ENCODE measurements around the gene FRMPD4.

Gene FRMPD4

DNA sequence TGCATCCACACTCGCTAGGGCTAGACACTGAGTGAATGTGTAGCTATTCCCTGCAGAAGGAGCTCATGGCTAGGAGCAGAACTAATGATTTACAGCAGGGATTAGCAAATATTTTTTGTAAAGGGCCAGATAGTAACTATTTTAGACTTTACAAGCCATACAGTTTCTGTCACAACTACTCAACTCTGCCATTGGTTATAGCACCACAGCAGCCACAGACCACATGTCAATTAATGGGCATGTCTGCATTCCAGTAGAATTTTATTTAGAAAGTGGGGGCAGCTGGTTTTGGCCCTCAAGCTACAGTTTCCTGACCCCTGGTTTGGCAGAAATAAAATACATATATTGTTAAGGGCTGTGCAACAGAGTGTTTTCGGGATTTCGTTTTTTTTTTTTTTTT is 192.6 kb downstream of the FRMPD4 start:
- H3K4me3 ChIP-seq (replicated peaks in 1 of 2; ENCODE audit: low read depth in 2 of 2, low read length in 2 of 2) = no peak overlapping the region
- no peak for DNase-seq (ENCODE audit: low read depth in 2 of 2)
- TF ChIP-seq, protein P1, sequence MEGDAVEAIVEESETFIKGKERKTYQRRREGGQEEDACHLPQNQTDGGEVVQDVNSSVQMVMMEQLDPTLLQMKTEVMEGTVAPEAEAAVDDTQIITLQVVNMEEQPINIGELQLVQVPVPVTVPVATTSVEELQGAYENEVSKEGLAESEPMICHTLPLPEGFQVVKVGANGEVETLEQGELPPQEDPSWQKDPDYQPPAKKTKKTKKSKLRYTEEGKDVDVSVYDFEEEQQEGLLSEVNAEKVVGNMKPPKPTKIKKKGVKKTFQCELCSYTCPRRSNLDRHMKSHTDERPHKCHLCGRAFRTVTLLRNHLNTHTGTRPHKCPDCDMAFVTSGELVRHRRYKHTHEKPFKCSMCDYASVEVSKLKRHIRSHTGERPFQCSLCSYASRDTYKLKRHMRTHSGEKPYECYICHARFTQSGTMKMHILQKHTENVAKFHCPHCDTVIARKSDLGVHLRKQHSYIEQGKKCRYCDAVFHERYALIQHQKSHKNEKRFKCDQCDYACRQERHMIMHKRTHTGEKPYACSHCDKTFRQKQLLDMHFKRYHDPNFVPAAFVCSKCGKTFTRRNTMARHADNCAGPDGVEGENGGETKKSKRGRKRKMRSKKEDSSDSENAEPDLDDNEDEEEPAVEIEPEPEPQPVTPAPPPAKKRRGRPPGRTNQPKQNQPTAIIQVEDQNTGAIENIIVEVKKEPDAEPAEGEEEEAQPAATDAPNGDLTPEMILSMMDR (IDR thresholded peaks at IDR 0.05; ENCODE audit: low read depth, low read length) = no peak

DNA sequence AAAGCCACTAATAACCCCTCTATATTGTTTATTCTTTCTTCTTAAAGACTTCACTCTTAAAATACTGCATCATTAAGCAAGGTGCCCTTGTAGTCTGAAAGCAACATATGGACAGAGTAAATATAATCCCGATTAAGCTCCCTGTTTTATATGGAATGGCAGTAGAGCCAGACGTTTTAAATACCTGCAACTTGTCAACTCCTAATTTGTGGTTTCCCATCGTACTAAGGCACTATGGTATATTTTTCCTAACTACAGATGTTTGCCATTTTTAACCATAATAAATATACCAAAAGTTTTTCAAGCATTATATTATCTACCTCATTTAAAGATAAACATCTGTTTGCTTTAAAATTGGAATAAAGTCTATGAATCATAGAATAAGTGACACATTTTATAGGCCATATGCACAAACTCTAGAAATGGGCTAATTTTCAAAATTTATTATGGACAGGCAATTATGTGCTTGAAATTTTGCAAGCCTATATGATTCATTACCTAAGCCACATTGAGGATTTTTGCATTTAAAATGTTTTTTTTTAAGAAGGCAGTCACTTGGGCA is 194.6 kb downstream of the FRMPD4 start:
- no peak for DNase-seq (ENCODE audit: low read depth in 2 of 2)
- H3K4me3 ChIP-seq (replicated peaks in 1 of 2; ENCODE audit: low read depth in 2 of 2, low read length in 2 of 2) = no peak overlapping the region
- TF ChIP-seq, protein P1 (IDR thresholded peaks at IDR 0.05; ENCODE audit: low read depth, low read length) = no peak

DNA sequence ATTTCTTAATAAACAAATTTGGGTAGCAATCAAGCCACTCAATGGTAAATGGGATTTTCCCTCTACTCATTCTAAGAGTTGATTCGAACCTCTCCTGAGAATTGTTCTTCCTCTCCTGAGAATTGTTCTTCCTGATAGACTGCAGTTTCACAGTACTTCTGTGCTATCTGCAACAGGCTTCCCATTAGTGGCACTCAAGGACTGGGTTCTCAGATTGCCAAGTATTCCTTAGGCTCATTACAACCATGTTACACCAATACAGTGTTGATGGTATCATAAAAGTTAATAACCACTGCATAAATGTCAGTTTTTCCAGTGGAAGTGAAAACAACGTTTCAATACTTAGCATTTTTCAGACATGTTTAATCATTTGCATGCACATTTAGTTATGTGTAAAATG is 201.6 kb downstream of the FRMPD4 start:
- no peak overlapping the region for H3K4me3 ChIP-seq (replicated peaks in 1 of 2; ENCODE audit: low read depth in 2 of 2, low read length in 2 of 2)
- TF ChIP-seq, protein P1 (IDR thresholded peaks at IDR 0.05; ENCODE audit: low read depth, low read length) = no peak
- no peak for DNase-seq (ENCODE audit: low read depth in 2 of 2)

DNA sequence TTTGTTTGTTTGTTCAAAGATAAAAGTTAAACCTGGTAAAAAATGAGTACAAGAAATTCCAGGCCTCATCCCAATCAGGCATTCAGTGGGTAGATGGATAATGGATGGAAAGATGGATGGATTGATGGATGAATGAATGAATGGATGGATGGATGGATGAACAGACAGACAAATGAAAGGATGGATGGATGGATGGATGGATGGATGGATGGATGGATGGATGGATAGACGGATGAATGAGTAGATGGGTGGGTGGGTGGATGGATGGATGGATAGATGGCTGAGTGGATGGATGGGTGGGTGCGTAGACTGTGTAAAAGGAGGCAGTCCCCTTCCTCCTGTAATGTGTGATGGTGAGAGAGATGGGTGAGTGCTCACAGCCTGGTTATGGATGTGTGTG is 206.7 kb downstream of the FRMPD4 start:
- no peak overlapping the region for H3K4me3 ChIP-seq (replicated peaks in 1 of 2; ENCODE audit: low read depth in 2 of 2, low read length in 2 of 2)
- TF ChIP-seq, protein P1 (IDR thresholded peaks at IDR 0.05; ENCODE audit: low read depth, low read length) = no peak
- DNase-seq (ENCODE audit: low read depth in 2 of 2) = no peak

DNA sequence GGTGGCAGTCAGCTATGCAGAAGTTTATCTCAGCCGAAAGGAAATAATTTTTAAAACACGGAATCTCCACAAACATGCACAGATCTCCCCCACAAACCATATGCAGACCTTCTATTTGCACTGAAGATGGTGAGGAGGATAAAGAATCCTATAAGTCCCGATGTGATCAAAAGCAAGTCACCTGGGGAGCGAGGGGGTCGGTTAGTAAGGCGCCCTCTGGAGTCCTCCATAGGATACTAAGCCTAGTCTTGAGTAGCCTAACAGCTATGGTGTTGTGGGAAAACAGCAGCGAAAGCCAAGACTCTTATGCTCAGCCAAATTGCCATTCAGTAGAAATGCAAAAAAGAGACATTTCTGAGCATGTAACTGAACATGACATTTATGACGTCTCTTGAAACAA is 210.9 kb downstream of the FRMPD4 start:
- no peak for DNase-seq (ENCODE audit: low read depth in 2 of 2)
- TF ChIP-seq, protein P1 (IDR thresholded peaks at IDR 0.05; ENCODE audit: low read depth, low read length) = no peak
- H3K4me3 ChIP-seq (replicated peaks in 1 of 2; ENCODE audit: low read depth in 2 of 2, low read length in 2 of 2) = no peak overlapping the region

DNA sequence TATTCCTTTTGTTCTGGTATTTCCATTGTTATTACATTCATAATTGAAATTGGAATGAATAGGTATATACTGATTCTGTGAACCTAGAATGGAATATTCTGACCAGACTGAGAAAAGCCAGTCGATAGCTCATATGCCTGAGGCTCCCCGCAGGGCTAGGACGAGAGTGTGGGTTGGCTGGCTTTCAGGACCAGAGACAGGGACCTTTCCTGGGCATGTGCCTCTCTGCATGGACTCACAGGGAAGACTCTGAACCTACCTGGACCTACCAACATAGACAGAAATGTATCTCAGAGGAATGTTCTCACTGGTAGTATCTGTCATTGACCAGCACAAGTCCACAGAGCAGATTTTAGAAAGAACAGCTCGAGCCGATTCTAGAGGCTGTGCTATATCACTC is 214.6 kb downstream of the FRMPD4 start:
- no peak overlapping the region for H3K4me3 ChIP-seq (replicated peaks in 1 of 2; ENCODE audit: low read depth in 2 of 2, low read length in 2 of 2)
- TF ChIP-seq, protein P1 (IDR thresholded peaks at IDR 0.05; ENCODE audit: low read depth, low read length) = no peak
- no peak for DNase-seq (ENCODE audit: low read depth in 2 of 2)

DNA sequence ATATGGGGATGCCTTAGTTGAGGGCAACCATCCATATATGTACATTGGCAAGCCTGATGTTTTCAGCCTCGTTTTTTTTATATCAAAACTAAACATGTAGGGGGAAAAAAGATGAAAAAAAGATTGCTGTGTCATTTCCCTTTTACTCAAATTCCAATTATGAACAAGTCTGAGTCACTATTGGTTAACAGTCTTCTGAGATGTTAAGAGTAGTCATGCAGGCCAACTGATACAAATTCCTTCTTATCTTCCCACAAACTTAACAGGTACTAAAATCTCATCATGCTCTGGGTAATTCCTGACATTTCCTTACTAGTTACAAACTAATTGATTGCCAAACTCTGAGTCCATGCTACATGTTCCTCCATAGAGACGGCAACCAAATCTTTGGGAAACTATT is 222.1 kb downstream of the FRMPD4 start:
- peak; percentile 39 to 82 for DNase-seq (ENCODE audit: low read depth in 2 of 2)
- TF ChIP-seq, protein P1 (IDR thresholded peaks at IDR 0.05; ENCODE audit: low read depth, low read length) = no peak
- no peak overlapping the region for H3K4me3 ChIP-seq (replicated peaks in 1 of 2; ENCODE audit: low read depth in 2 of 2, low read length in 2 of 2)

All from cardiac fibroblast (primary cell).